Colonic mucosa (tissue), 4 donors: ENCODE measurements around the gene MAIP1. TPM values are rescaled to one million over a fixed set of nuclear protein-coding genes. Genes with fewer than 3 reads are reported as not detected.

Experiments used
- DNase-seq: peaks from one replicate; pipeline ENCODE4 v3.0.0-alpha.2; 2020
- H3K27ac ChIP-seq: fragments of 200-600 bp; one replicate; pipeline ENCODE4 v1.8.0; 2021
- H3K27me3 ChIP-seq: fragments of 200-600 bp; one replicate; pipeline ENCODE4 v1.8.0; 2021
- H3K36me3 ChIP-seq: fragments of 200-600 bp; one replicate; pipeline ENCODE4 v1.8.0; 2021
- H3K4me1 ChIP-seq: fragments of 200-600 bp; one replicate; pipeline ENCODE4 v1.8.0; 2021; ENCODE audit warnings: mild to moderate bottlenecking
- H3K4me3 ChIP-seq: fragments of 200-600 bp; one replicate; pipeline ENCODE4 v1.8.0; 2021
- H3K9ac ChIP-seq, 2 donors: one replicate each; pipeline ENCODE4 v1.7.0; 2013; ENCODE audit warnings: control low read depth in 2 of 2, low read depth in 2 of 2, low read length in 2 of 2
- H3K9me3 ChIP-seq: fragments of 200-600 bp; one replicate; pipeline ENCODE4 v1.8.0; 2021
- CTCF ChIP-seq: fragments of 200-600 bp; IDR thresholded peaks from one replicate; pipeline ENCODE4 v1.8.0; 2022; ENCODE audit warnings: antibody characterized with exemption, mild to moderate bottlenecking
- intact Hi-C: fragments of 100-400 bp; cut with DNase I; formaldehyde crosslinking; loops from one replicate; pipeline ENCODE4 v1.14.1; 2022
- total RNA-seq, 2 donors: library from RNA; stranded (reverse); fragmentation: NEBNext Ultra II Directional in 1 of 2; extraction: Animal tissue kit (Norgen Biotek cat#: 25700) in 1 of 2; gene quantifications; one replicate each; pipeline ENCODE4 v1.2.1, GENCODE V29; 2021
- donor health status: healthy.
- donor health status: DM: no; HTN: no; CAD: no.
- donor health status: DM: no; HTN: no; CAD: no.

The MAIP1 gene
- total RNA-seq, 2 donors from 2014 or later, result 35.5 to 37.3 TPM

GRCh38 chr2:200007306-200007705 is 51.9 kb downstream of the MAIP1 start:
- intact Hi-C loops, result no loop called here
- H3K9ac ChIP-seq, result no peak overlapping the region
- no peak for DNase-seq
- no peaks in the 10 kb centered on the region for H3K9me3 ChIP-seq
- H3K27me3 ChIP-seq, result no peaks in the 10 kb centered on the region
- H3K36me3 ChIP-seq, result no peaks in the 10 kb centered on the region
- H3K4me3 ChIP-seq, result no peak overlapping the region
- no peaks in the 10 kb centered on the region for H3K4me1 ChIP-seq
- no peak overlapping the region for H3K27ac ChIP-seq
- no peak for TF ChIP-seq CTCF

- Histone ChIP-seq H3K27ac (no peak overlapping the region), H3K4me1 (no peaks in the 10 kb centered on the region), H3K36me3 (no peaks in the 10 kb centered on the region), H3K4me3 (no peak overlapping the region), H3K9ac (no peak overlapping the region), H3K27me3 (no peaks in the 10 kb centered on the region), H3K9me3 (no peaks in the 10 kb centered on the region)
- no peak for DNase-seq
- TF ChIP-seq CTCF, result no peak
- intact Hi-C loops, result no loop called here
Measured at GRCh38 chr2:200012401-200012800, 57.0 kb downstream of the MAIP1 start.

Other genes starting within 250 kb of the MAIP1 start
- 1 to 10 TPM; 1.3 to 1.8 TPM for gene FTCDNL1, start 104.4 kb upstream of the MAIP1 start, total RNA-seq
- gene C2orf69, start 44.3 kb upstream of the MAIP1 start, total RNA-seq, result 10 to 100 TPM; 17.8 to 18.1 TPM
- 1 to 10 TPM; 7.6 to 8.1 TPM for gene TYW5, start 91 bp upstream of the MAIP1 start, total RNA-seq